T-helper 1 cell treated with Interleukin-12 subunit alpha and Interleukin-12 subunit beta and Interleukin-4 antibody, amounts not matched to agents 30 ng/mL and 1 ng/mL, for 36 hours (primary cell): ENCODE data around the gene TECPR2. TPM values are rescaled to one million over a fixed set of nuclear protein-coding genes. Genes with fewer than 3 reads are reported as not detected.

ENCODE experiments used
- intact Hi-C: fragments of 100-400 bp; cut with micrococcal nuclease; formaldehyde crosslinking; loops from one replicate; pipeline ENCODE4 v1.15.1; 2024
- total RNA-seq: library from RNA; stranded (reverse); gene quantifications from 2 replicates; pipeline ENCODE4 v1.2.3, GENCODE V29; 2022

TECPR2 gene
- total RNA-seq, 1 donor from 2014 or later = 13.3 TPM

GRCh38 chr14:102454711-102455110, 92.0 kb downstream of the TECPR2 start:
- intact Hi-C loops = no loop called here

- intact Hi-C loops = no loop called here
These were observed 94.8 kb downstream of the TECPR2 start for GRCh38 chr14:102457509-102457908.

GRCh38 chr14:102461490-102462338, 99.0 kb downstream of the TECPR2 start:
- intact Hi-C loops = no loop called here

GRCh38 chr14:102462391-102462790, 99.7 kb downstream of the TECPR2 start:
- intact Hi-C loops = no loop called here

- intact Hi-C loops = no loop called here
These were observed 101.3 kb downstream of the TECPR2 start for GRCh38 chr14:102464006-102464405.

- intact Hi-C loops = no loop called here
These were observed 102.2 kb downstream of the TECPR2 start for GRCh38 chr14:102464846-102465341.

- intact Hi-C loops = no loop called here
These were observed 106.5 kb downstream of the TECPR2 start for GRCh38 chr14:102469261-102469660.

GRCh38 chr14:102471921-102472790, 109.4 kb downstream of the TECPR2 start:
- intact Hi-C loops = no loop called here

- intact Hi-C loops = no loop called here
These were observed 110.0 kb downstream of the TECPR2 start for GRCh38 chr14:102472791-102473150.

GRCh38 chr14:102473559-102473958, 110.8 kb downstream of the TECPR2 start:
- intact Hi-C loops = no loop called here

GRCh38 chr14:102474934-102475333, 112.2 kb downstream of the TECPR2 start:
- intact Hi-C loops = no loop called here

GRCh38 chr14:102479107-102479506, 116.4 kb downstream of the TECPR2 start:
- intact Hi-C loops = no loop called here

GRCh38 chr14:102479777-102480176, 117.0 kb downstream of the TECPR2 start:
- intact Hi-C loops = no loop called here

GRCh38 chr14:102481371-102481770, 118.6 kb downstream of the TECPR2 start:
- intact Hi-C loops = no loop called here

- intact Hi-C loops = no loop called here
These were observed 119.1 kb downstream of the TECPR2 start for GRCh38 chr14:102481791-102482238.

- intact Hi-C loops = no loop called here
These were observed 121.6 kb downstream of the TECPR2 start for GRCh38 chr14:102484316-102484715.

- intact Hi-C loops = no loop called here
These were observed 123.2 kb downstream of the TECPR2 start for GRCh38 chr14:102485693-102486512.

- intact Hi-C loops = no loop called here
These were observed 123.9 kb downstream of the TECPR2 start for GRCh38 chr14:102486513-102487203.

GRCh38 chr14:102487204-102487577, 124.5 kb downstream of the TECPR2 start:
- intact Hi-C loops = no loop called here

- intact Hi-C loops = no loop called here
These were observed 127.7 kb downstream of the TECPR2 start for GRCh38 chr14:102490456-102490855.

GRCh38 chr14:102491366-102491765, 128.6 kb downstream of the TECPR2 start:
- intact Hi-C loops = no loop called here
